HepG2 (cell line): ENCODE results near the gene SURF2. TPM values are rescaled to one million over a fixed set of nuclear protein-coding genes. Genes with fewer than 3 reads are reported as not detected.

Experiments used
- CAMTA2 ChIP-seq: sonication (generic); formaldehyde crosslinking; IDR thresholded peaks from 2 replicates; pipeline ENCODE4 v1.4.0; 2020; ENCODE audit warnings: mild to moderate bottlenecking, missing genetic modification reagents, borderline replicate concordance
- CREB1 ChIP-seq, 2 experiments: fragments of 450-650 bp in 1 of 2; IDR thresholded peaks; 2 replicates each; pipeline ENCODE4 v1.6.1; 2016 to 2017; ENCODE audit warnings: control low read depth in 1 of 2, mild to moderate bottlenecking in 1 of 2, missing compliant biosample characterization in 1 of 2, missing genetic modification characterization in 1 of 2
- DR1 ChIP-seq: sonication (generic); formaldehyde crosslinking; IDR thresholded peaks from 2 replicates; pipeline ENCODE4 v1.8.0; 2021; ENCODE audit warnings: mild to moderate bottlenecking, missing genetic modification reagents, inconsistent platforms
- GATAD1 ChIP-seq: IDR thresholded peaks from 2 replicates; pipeline ENCODE4 v1.6.1; 2016; ENCODE audit warnings: missing genetic modification reagents, missing compliant biosample characterization
- HOXA3 ChIP-seq: sonication (generic); formaldehyde crosslinking; IDR thresholded peaks from 2 replicates; pipeline ENCODE4 v1.5.0; 2020; ENCODE audit warnings: missing genetic modification reagents
- ISX ChIP-seq: sonication (generic); formaldehyde crosslinking; conservative IDR thresholded peaks from 2 replicates; pipeline ENCODE4 v1.5.0; 2020; ENCODE audit warnings: missing genetic modification reagents
- KMT2A ChIP-seq: sonication (generic); formaldehyde crosslinking; IDR thresholded peaks from 2 replicates; pipeline ENCODE4 v1.4.0; 2020; ENCODE audit warnings: missing genetic modification reagents
- MTA1 ChIP-seq: sonication (generic); formaldehyde crosslinking; IDR thresholded peaks from 2 replicates; pipeline ENCODE4 v1.4.0; 2020; ENCODE audit warnings: missing genetic modification reagents, mild to moderate bottlenecking, borderline replicate concordance
- PHF5A ChIP-seq: IDR thresholded peaks from one replicate; pipeline ENCODE4 v1.6.1; 2018; ENCODE audit warnings: low read depth, missing genetic modification reagents; ENCODE audit not compliant: unreplicated experiment
- PHF8 ChIP-seq: sonication (generic); formaldehyde crosslinking; IDR thresholded peaks from 2 replicates; pipeline ENCODE4 v1.5.0; 2020; ENCODE audit warnings: missing genetic modification reagents
- RARA ChIP-seq: IDR thresholded peaks from 2 replicates; pipeline ENCODE4 v1.6.1; 2016; ENCODE audit warnings: missing genetic modification reagents, missing compliant biosample characterization
- RBFOX2 ChIP-seq: fragments of 200-400 bp; formaldehyde crosslinking; IDR thresholded peaks from 2 replicates; pipeline ENCODE4 v1.6.1; 2017; ENCODE audit warnings: low read depth, mild to moderate bottlenecking, low read length
- RXRA ChIP-seq: sonication (generic); formaldehyde crosslinking; IDR thresholded peaks from 2 replicates; pipeline ENCODE4 v1.5.1; 2020; ENCODE audit warnings: missing genetic modification reagents
- TEAD2 ChIP-seq: sonication (generic); formaldehyde crosslinking; IDR thresholded peaks from 2 replicates; pipeline ENCODE4 v1.9.0; 2021; ENCODE audit warnings: missing genetic modification reagents
- XBP1 ChIP-seq: sonication (generic); formaldehyde crosslinking; IDR thresholded peaks from 2 replicates; pipeline ENCODE4 v1.5.0; 2020; ENCODE audit warnings: missing genetic modification reagents
- ZC3H13 ChIP-seq: sonication (generic); formaldehyde crosslinking; IDR thresholded peaks from 2 replicates; pipeline ENCODE4 v1.8.1; 2023; ENCODE audit warnings: mild to moderate bottlenecking, missing genetic modification reagents, moderate library complexity
- ZNF260 ChIP-seq: sonication (generic); formaldehyde crosslinking; IDR thresholded peaks from 2 replicates; pipeline ENCODE4 v1.4.0; 2020; ENCODE audit warnings: missing genetic modification reagents, low read depth, mild to moderate bottlenecking, borderline replicate concordance
- ZNF333 ChIP-seq: sonication (generic); formaldehyde crosslinking; IDR thresholded peaks from 2 replicates; pipeline ENCODE4 v1.4.0; 2020; ENCODE audit warnings: mild to moderate bottlenecking, missing genetic modification reagents, borderline replicate concordance
- ZNF775 ChIP-seq: sonication (generic); formaldehyde crosslinking; IDR thresholded peaks from 2 replicates; pipeline ENCODE4 v1.4.0; 2020; ENCODE audit warnings: missing genetic modification reagents, mild to moderate bottlenecking, moderate library complexity, borderline replicate concordance
- polyA plus RNA-seq, 8 experiments: library from polyadenylated mRNA; depleted of rRNA in 3 of 8; stranded (reverse) in 7 of 8; unstranded in 1 of 8; fragments of >200 nt; fragmentation: Illumina TruSeq in 4 of 8; extraction: Trizol in 4 of 8; gene quantifications; 2 replicates each; pipeline versions ENCODE4 v1.2.1 to v1.2.3, GENCODE V29; 2011 to 2016; ENCODE audit warnings: low read depth in 4 of 8, missing spikeins in 1 of 8, mixed read lengths in 1 of 8; ENCODE audit not compliant: insufficient read depth in 1 of 8
- total RNA-seq, 5 experiments: library from RNA; depleted of rRNA; stranded (reverse); fragments of >200 nt; fragmentation: Illumina TruSeq; extraction: Trizol; gene quantifications; 2 replicates each; pipeline ENCODE4 v1.2.3, GENCODE V29; 2016; ENCODE audit warnings: low read depth in 1 of 5
- TF ChIP-seq, protein P1 (sequence below): sonication (generic); formaldehyde crosslinking; IDR thresholded peaks from 2 replicates; pipeline ENCODE4 v1.5.0; 2020; ENCODE audit warnings: mild to moderate bottlenecking, missing genetic modification reagents, borderline replicate concordance
- TF ChIP-seq, protein P2 (sequence below): sonication (generic); formaldehyde crosslinking; IDR thresholded peaks from 2 replicates; pipeline ENCODE4 v1.4.0; 2020; ENCODE audit warnings: missing genetic modification reagents
- TF ChIP-seq, protein P3 (sequence below): sonication (generic); formaldehyde crosslinking; IDR thresholded peaks from 2 replicates; pipeline ENCODE4 v1.4.0; 2020; ENCODE audit warnings: missing genetic modification reagents, low read depth, mild to moderate bottlenecking, borderline replicate concordance

Gene SURF2
- total and polyA plus RNA-seq, 2 of the 13 experiments (the other 11 are each of a cell fraction or from before 2014, with no cell fraction given) = 6.3 to 13.6 TPM

DNA sequence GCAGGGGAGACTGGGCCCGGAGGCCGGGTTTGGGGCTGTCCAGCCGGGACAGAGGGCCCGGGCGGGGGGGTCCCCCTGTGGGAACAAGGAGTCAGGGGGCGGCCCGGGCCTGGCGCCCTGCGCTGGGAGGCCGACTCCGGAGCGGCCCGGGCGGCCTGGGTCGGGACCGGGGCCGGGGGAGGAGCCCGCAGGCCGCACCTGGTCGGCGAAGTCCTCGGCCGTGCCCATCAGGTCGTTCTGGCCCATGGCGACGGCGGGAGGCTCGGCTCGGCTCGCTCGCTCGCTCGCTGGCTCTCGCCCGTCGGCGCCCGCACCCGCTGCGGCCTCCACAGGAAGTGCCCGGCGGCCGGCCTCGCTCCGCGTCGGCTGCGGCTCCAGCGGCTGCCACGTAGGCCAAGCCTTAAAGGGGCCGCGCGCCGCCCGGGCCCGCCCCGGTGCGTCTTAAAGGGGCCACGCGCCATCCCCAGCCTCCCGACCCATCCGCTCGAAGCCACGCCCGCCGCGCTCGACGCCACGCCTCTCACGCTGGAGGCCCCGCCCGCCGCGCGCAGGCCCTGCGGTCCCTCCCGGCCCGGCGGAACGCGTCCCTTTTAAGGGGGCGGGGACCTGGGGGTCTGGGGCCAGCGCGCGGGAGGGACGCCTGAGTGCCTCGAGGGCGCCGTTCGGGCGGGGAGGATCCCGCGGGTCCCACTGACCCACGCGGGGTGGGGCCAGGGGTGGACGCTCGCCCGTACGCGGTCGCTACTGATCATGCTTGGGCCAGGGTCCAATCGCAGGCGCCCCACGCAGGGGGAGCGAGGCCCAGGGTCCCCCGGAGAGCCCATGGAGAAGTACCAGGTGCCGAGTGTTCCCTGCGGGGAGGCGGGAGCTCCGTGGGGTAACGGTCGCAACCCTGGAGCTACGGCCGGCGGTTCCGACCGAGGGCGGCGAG, 19.6 kb downstream of the SURF2 start, which contains the start of the genes STKLD1 and SURF4 (continued):
- TF ChIP-seq, protein P1, sequence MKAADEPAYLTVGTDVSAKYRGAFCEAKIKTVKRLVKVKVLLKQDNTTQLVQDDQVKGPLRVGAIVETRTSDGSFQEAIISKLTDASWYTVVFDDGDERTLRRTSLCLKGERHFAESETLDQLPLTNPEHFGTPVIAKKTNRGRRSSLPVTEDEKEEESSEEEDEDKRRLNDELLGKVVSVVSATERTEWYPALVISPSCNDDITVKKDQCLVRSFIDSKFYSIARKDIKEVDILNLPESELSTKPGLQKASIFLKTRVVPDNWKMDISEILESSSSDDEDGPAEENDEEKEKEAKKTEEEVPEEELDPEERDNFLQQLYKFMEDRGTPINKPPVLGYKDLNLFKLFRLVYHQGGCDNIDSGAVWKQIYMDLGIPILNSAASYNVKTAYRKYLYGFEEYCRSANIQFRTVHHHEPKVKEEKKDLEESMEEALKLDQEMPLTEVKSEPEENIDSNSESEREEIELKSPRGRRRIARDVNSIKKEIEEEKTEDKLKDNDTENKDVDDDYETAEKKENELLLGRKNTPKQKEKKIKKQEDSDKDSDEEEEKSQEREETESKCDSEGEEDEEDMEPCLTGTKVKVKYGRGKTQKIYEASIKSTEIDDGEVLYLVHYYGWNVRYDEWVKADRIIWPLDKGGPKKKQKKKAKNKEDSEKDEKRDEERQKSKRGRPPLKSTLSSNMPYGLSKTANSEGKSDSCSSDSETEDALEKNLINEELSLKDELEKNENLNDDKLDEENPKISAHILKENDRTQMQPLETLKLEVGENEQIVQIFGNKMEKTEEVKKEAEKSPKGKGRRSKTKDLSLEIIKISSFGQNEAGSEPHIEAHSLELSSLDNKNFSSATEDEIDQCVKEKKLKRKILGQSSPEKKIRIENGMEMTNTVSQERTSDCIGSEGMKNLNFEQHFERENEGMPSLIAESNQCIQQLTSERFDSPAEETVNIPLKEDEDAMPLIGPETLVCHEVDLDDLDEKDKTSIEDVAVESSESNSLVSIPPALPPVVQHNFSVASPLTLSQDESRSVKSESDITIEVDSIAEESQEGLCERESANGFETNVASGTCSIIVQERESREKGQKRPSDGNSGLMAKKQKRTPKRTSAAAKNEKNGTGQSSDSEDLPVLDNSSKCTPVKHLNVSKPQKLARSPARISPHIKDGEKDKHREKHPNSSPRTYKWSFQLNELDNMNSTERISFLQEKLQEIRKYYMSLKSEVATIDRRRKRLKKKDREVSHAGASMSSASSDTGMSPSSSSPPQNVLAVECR (CRISPR knock-in tag) = peak; percentile 45; the same call in 1 of the 2 replicates
- TF ChIP-seq TEAD2 (CRISPR knock-in tag) (0 out of 2 replicates have a peak, but pooled peaks have one; percentile 10), HOXA3 (peak; percentile 84), ISX (CRISPR knock-in tag) (0 out of 2 replicates have a peak, but pooled peaks have one; percentile 14), ZNF260 (CRISPR knock-in tag) (no peak), CREB1 (IDR thresholded peaks at IDR 0.05) (peak; percentile 50; the same call in 1 of the 2 replicates), CREB1 (CRISPR knock-in tag; IDR thresholded peaks at IDR 0.05) (no peak), XBP1 (CRISPR knock-in tag) (peak; percentile 85; the same call in 1 of the 2 replicates), ZNF775 (CRISPR knock-in tag) (0 out of 2 replicates have a peak, but pooled peaks have one; percentile 44), PHF8 (peak; percentile 59), RXRA (CRISPR knock-in tag) (peak; percentile 59; the same call in 1 of the 2 replicates), ZNF333 (0 out of 2 replicates have a peak, but pooled peaks have one; percentile 15), PHF5A (CRISPR knock-in tag) (peak; percentile 33), KMT2A (CRISPR knock-in tag) (peak; percentile 8; the same call in 1 of the 2 replicates), CAMTA2 (CRISPR knock-in tag) (no peak), ZC3H13 (CRISPR knock-in tag) (peak; percentile 63; the same call in 1 of the 2 replicates), RARA (CRISPR knock-in tag) (peak; percentile 27; the same call in 1 of the 2 replicates), MTA1 (CRISPR knock-in tag) (peak; percentile 82), DR1 (CRISPR knock-in tag) (peak; percentile 58; the same call in 1 of the 2 replicates), GATAD1 (peak; percentile 27; the same call in 1 of the 2 replicates), RBFOX2 (peak; percentile 95)
- TF ChIP-seq, protein P2, sequence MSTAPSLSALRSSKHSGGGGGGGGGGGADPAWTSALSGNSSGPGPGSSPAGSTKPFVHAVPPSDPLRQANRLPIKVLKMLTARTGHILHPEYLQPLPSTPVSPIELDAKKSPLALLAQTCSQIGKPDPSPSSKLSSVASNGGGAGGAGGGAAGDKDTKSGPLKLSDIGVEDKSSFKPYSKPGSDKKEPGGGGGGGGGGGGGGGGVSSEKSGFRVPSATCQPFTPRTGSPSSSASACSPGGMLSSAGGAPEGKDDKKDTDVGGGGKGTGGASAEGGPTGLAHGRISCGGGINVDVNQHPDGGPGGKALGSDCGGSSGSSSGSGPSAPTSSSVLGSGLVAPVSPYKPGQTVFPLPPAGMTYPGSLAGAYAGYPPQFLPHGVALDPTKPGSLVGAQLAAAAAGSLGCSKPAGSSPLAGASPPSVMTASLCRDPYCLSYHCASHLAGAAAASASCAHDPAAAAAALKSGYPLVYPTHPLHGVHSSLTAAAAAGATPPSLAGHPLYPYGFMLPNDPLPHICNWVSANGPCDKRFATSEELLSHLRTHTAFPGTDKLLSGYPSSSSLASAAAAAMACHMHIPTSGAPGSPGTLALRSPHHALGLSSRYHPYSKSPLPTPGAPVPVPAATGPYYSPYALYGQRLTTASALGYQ (CRISPR knock-in tag) = no peak; the same call in 1 of the 2 replicates
- TF ChIP-seq, protein P3, sequence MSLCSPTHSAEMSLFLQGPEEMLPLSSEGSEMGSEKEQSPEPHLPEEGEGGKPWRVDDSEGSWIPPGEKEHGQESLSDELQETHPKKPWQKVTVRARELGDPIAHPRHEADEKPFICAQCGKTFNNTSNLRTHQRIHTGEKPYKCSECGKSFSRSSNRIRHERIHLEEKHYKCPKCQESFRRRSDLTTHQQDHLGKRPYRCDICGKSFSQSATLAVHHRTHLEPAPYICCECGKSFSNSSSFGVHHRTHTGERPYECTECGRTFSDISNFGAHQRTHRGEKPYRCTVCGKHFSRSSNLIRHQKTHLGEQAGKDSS (CRISPR knock-in tag) = no peak
